ENCODE data around the gene ZNF438.
"Not testable (repeated sequence)": the region's sequence is repeated elsewhere in the genome, so short reads cannot be mapped to it uniquely, and the experiment has no call there.

The ZNF438 gene, protein sequence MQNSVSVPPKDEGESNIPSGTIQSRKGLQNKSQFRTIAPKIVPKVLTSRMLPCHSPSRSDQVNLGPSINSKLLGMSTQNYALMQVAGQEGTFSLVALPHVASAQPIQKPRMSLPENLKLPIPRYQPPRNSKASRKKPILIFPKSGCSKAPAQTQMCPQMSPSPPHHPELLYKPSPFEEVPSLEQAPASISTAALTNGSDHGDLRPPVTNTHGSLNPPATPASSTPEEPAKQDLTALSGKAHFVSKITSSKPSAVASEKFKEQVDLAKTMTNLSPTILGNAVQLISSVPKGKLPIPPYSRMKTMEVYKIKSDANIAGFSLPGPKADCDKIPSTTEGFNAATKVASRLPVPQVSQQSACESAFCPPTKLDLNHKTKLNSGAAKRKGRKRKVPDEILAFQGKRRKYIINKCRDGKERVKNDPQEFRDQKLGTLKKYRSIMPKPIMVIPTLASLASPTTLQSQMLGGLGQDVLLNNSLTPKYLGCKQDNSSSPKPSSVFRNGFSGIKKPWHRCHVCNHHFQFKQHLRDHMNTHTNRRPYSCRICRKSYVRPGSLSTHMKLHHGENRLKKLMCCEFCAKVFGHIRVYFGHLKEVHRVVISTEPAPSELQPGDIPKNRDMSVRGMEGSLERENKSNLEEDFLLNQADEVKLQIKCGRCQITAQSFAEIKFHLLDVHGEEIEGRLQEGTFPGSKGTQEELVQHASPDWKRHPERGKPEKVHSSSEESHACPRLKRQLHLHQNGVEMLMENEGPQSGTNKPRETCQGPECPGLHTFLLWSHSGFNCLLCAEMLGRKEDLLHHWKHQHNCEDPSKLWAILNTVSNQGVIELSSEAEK

DNA sequence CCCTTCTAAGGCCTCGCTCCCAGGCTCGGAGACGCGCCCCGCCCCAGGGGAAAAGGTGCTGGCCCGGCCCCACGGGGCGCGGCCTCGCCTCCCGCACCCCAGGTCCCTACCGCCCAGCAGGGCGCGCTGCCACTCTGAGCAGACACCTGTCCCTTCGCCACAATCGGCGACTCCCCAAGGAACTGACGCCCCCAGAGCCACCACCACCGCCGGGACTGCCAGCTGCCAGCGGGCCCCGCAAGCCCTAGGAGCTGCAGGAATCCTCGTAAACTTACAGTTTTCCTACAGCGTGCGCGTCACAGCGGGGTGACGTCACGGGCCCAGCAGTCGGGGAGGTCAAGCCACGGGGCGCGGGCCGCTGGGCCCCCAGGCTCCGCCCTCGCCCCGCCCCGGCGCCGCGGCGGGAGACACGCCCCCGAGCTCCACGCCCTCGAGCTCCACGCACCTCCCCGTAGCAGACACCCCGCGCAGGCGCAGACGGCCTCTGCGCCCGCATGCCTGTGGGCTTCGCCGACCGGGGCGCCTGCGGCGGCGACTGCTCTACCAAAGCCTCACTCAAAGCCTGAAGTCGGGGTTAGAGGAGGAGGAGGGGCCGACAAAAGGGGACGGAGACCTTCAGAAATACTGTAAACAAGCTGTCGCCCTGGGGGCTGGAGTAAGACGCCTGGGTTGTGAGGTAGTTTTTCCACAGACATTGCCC, at the start of gene ZNF438:
Gene ZNF438 (minus strand): TSS at position 308 of the 700 bp plus-strand sequence. CDS start 154,831 bp downstream, outside the sequence.
- DNase-seq: peak; percentile 95

DNA sequence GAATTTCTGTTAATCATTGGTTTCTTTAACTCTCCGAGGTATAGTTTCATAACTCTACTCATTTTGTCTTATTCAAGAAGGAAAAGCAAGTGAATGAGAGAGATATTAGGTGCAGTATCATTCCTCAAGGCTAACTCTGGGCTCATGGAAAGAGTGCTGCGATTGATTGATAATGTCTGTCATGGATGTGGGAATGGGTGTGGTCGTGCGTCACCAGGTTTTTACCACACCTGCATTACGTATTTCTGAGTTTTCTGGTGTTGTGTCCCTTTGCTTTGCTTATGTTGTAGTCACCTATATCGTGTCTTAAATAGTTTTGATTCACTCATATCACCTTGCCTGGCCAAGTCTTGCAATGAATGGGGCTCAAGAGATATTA, 44.9 kb upstream of the ZNF438 start:
- no peak for DNase-seq

DNA sequence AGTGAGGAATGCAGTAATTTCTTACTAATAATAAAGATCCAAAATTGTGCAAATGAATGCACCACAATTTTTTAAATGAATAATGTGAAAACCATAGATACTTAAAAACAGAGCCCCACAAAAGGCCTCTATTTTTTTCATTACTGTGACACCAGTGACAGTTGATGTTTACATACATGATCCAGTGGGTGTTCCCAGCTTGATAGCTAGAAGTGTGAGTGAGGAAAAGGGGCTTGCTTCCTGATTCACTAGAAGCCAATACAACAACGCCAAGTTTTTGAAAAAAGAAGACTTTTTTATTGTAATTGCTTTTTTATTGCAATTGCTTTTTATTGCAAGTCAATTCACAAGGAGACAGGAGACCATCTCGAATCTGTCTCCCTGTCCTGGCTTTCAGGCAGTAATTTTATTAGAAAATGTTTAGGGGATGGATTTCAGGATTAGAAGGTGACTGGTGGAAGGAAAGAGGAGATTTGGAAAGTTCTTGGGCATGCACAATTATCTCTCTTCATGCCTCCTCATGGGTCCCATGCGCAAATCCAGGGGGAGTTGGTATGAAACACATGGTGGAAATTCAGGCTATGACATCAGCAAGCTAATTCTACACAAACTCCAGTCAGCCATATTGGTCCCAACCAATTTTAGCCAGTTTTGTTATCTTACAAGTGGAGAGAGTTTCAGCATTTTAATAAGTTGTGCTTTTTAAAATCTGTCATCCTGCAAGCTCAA, 44.4 kb upstream of the ZNF438 start:
- no peak for DNase-seq

DNA sequence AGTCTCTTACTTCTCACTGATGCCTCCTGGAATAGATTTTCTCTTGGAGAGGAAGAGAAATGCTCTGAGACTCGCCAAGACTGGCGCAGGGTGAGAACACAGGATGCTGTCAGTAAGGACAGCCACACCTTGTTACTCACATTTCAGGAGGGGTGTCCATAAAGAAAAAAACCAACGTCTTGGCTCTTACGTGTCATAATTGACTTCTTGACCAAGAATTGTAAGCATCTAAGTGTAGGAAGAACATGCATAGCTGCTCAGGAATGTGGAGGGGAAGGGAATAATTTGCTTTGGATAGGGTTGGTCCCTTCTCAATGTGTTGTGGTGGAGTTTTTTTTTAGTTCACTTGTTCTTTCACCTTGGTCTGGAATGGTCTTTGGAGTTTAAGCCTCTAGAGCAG, 43.8 kb upstream of the ZNF438 start:
- peak; percentile 88 for DNase-seq

DNA sequence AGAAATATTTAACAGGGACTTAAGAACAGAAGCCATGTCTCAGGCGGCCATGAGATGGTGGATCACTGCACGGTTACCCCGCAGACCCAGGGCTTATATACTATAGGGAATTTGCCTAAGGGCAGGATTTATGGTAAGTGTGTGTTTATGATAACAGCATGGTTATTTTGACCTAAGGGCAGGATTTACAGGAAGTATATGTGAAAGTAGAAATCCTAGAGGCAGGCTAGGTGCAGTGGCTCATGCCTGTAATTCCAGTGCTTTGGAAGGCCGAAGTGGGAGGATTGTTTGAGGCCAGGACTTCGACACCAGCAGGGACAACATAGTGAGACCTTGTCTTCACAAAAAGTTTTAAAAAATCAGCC, 43.0 kb upstream of the ZNF438 start:
- no peak for DNase-seq

DNA sequence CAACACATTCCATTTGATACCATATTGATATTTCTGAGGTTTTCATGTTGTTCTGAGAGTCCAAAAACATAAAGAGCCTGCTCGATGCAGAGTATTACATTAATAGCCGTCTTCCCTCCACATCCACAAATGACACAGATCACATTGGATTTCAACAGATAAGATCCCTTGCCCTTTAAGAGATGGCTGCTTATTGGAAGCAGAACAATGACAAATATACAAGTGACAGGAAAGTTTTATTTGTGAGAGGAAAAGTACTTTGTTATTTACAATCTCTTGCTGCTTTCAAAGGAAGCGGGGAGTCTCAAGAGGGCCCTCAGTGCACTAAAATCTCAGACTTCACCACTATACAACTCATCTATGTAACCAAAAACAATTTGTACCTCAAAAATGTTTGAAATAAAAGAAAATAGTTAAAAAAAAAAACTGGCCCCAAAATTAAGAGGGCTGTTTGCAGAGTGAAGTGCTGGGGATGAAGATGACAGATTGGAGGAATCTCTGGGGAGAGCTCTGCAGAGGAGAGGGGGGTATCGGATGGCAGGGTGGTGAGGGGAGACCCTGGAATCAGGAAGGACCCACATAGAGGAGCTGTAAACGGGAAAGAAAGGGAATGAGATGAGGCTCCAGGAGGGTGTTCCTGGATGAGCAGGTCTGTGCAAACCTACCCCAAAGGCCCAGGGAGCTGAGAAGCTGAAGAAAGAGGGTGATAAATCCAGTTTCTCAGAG, 42.5 kb upstream of the ZNF438 start:
- no peak for DNase-seq

DNA sequence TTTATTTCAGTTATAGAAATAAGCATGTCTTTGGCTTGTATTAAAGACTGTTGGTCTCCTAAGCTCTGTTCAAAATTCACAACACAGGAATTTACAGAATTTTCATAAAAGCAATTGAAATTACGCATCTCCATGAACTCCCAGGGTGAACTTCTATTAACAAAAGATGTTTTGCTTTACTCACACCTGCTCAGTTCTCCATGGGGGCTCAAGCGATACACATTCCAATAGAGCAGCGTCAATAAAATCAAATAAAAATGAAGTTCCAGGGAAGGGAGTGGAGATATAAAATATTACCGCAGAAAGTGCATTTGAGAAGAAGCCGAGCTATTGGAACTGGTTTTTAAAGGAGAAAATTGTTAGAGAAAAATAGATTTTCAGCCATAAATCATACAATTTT, 41.5 kb upstream of the ZNF438 start:
- DNase-seq: no peak

DNA sequence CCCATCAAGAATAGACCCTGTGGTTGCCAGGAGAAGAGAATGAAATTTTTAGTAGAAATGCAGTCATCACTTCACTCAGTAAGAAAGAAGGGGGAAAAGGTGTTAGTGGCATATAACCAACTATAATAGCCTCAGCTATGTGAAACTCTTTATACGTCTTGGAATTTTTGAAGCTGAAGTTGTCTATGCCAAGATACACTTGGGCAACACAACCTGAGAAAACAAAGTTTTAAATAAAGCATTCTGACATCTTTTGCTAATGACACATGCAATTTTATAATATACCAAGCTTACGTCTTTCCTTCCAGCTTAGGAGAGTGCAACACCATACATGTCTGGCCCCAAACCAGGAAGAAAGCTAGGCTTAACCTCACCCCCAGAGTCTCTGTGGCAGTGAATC, 40.8 kb upstream of the ZNF438 start:
- no peak for DNase-seq

DNA sequence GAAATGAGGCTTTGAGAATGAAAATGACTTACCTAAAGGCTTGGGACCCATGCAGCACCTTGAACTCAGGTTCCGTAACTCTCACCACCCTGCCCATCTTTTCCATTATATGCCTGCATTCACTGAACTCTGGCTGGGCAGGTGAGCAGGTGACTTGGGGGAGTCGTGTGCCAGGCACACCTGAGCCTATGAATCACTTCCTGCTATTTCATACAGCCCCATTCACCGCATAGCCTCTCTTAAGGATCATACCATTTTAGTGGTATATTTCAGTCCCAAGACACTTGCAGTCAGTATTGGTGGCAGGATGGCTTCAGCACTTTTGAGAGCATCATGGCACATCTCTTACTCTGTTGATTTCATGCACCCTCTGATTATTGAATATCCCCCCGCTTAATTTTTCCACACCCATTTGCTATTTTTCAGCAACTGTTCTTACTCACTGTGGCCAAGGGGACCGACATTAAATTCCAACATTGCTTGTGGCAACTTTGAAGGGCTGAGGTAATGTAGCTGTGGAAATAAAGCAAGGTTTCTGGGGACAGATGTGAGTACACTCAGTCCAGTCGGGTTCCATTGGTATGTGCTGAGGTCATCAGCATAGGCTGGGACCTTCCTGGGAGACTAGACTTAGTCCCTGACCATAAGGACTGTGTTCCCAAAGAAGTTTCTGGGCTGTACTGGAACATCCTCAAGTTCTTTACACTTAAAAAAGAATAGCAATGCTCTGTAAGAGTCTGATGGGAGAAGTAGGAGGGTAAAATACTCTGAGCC, 39.8 kb upstream of the ZNF438 start:
- DNase-seq: peak; percentile 77

DNA sequence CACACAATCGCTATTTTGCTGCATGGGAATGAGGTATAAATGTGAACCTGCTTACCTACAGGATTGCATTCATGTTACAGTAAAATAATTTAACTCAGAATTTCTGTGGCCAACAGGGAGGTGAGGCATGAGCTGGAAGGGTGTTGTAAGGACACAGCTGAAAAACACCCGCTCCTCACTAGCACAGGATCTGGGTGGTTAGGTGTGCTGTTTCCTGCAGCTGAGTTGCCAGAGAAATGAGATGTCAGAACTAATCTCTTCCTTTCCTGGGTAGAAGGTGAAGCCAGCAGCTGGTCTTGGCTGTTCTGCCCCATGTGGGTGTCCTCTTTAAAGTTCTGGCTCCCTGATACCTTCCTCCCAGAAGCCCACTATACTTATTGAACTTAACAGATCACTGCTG, 39.0 kb upstream of the ZNF438 start:
- DNase-seq: no peak

DNA sequence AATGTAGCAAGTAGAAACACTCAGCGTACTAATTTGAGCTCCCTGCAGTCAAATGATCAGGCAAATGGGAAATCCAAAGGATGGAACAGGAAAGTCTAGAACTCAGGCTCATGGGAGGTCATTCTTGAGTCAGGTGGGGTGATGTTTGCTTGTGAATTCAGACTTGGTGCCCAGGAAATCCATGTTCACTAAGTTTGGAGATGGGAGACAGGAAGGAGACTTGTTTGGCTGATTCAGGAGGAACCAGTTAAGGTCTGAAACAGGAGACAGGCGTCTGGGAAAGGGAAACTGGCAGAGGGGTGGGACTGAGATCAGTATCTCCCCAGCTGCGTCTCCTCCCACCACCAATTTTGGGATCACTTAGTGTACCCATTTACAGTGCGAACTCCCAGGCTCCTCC, 38.4 kb upstream of the ZNF438 start:
- no peak for DNase-seq

DNA sequence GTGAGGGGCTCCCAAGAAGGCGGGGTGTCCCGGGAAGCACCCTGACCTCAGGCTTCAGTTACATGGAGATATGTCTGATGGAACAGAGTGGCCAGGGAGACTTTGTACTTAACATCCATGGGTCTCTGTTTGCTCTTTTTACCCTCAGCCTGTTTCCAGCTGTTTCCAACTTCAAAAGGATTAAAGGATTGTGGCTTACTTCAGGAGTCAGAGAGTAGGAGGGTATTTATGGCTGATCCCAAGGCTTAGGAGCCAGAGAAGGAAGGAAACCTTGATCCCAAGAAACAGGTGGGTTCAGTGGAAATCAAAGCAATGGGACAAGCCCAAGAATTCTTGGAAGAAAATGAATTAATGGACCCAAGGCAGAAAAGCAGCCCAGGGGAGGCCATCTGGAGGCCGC, 37.7 kb upstream of the ZNF438 start:
- DNase-seq: no peak

DNA sequence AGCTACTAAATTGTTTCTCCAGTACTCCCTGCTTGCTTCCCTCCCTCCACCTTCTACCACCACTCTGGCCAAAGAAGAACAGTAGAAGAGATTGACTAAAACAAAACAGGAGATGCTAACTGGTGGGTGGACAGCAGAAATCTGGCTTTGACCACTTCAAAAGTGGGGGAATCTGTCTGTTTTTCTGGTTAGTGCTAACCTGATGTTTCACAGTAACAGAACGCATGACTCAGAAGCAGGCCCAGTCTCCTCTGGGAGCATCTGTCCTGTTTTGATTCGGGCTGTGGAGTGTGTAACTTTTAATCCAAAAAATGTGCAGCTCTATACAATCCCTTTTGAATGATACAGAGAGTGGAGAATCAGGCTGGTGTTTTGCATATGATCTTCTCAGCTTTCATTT, 32.7 kb upstream of the ZNF438 start:
- DNase-seq: peak; percentile 48

DNA sequence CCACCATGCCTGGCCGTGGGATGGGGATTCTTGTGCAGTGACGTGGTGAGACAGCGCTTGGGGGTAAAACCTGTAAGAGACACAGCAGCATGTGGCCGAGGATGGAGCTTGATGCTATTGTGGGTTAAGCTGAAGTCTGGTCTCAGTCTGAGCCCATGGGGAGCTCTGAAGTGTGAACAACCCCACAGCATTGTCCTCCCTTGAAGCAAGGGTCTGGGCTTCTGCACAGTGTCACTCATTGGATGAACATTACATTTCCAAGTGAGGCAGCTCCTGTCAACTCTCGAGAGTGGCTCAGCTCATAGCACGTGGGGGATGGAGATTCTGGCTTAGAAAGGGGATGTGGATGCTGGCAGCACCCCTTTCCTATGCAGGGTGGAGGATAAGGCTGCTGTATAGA, 32.2 kb upstream of the ZNF438 start:
- no peak for DNase-seq

DNA sequence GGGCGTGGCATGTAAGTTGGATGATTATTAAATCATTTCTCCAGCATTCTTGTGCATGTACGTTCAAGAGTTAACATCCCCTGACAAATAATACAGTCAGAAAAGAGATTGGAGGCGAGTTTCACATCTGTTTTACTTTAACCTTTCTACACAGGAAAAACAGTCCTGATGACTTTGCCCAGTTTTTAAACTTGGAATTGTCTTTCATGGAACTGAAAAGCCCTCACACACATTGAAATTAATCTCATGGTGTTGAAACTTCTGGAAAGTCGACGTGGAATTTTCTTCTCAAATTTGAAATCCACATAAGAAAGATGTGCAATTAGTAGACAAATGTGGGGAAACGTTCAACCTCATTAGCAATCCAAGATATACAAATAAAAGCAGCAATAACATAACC, 31.2 kb upstream of the ZNF438 start:
- no peak for DNase-seq

DNA sequence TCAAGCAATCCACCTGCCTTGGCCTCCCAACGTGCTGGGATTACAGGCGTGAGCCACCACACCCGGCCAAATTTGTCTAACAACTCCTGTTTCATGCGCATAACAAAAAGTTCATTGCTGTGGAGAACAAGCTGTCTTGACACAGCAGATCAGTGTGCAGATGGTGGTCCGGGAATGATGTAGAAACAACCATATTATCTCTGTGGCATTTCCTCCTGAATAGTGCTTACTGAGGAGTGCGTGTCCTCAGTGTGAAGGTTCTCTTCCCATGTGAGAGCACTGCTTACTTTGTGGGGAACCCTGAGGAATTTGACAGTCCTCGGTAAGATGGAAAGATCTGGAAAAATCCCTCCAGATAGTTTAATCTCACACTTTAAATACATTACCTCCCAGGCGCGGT, 30.3 kb upstream of the ZNF438 start:
- DNase-seq: no peak

DNA sequence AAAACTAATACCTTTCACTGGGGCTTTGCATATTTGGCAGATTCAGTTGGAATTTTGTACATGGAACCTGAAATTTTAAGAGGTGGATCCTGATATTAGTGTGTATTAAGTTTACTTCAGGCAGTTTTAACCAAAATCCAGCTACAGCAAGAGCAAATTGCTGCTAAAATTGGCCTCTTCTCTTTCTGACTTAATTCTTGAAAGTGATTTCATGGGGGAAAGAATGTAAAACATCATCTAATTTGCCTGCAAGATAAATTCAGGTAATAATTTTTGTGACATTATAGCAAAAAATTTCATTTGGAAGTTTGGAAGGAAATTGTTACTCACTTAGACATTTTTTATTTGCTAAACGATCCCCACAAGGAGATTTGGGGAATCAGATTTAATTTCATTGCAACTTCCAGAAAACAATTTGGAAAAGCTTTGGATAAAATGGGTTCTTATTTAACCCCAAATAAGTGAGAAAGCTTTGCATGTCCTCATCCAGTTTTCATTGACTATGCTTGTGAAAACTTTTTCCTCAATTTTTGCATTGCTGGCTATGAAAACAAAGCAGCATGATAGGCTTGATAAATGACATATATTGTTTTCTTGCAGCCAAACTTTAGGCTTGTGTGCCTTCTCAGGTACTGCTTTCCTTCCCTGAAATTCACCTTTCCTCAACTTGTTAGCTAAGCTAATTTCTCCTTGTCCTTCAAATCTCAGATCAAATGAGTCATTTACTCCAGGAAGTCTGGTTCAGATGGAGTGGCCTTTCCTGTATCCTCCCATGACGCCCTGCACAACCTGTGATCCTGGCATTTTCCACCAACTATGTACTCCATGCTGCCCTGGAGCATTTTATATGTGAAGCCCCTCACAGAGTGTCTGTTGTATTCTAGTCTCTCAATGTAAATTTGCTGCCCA, 27.4 kb upstream of the ZNF438 start:
- no peak for DNase-seq

DNA sequence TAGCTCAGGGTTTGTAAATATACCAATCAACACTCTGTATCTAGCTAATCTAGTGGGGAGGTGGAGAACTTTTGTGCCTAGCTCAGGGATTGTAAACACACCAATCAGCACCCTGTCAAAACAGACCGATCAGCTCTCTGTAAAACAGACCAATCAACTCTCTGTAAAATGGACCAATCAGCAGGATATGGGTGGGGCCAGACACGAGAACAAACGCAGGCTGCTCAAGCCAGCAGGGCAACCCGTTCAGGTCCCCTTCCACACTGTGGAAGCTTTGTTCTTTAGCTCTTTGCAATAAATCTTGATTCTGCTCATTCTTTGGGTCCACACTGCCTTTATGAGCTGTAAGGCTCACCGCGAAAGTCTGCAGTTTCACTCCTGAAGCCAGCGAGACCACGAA, 25.0 kb upstream of the ZNF438 start:
- DNase-seq: not testable (repeated sequence)

DNA sequence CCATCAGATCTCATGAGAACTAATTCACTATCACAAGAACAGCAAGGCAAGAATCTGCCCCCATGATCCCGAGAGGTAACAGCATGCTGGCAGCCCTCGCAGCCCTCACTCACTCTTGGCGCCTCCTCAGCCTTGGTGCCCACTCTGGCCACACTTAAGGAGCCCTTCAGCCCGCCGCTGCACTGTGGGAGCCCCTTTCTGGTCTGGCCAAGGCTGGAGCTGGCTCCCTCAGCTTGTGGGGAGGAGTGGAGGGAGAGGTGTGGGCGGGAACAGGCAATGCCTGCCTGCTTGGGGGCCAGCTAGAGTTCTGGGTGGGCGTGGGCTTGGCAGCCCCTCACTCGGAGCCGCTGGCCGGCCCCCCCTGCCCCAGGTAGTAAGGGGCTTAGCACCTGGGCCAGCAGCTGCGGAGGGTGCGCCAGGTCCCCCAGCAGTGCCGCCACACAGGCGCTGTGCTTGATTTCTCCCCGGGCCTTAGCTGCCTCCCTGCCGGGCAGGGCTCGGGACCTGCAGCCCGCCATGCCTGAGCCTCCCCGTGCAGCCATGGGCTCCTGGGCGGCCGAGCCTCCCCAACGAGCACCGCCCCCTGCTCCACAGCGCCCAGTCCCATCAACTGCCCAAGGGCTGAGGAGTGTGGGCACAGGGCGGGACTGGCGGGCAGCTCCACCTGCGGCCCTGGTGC, 24.0 kb upstream of the ZNF438 start:
- no peak for DNase-seq

DNA sequence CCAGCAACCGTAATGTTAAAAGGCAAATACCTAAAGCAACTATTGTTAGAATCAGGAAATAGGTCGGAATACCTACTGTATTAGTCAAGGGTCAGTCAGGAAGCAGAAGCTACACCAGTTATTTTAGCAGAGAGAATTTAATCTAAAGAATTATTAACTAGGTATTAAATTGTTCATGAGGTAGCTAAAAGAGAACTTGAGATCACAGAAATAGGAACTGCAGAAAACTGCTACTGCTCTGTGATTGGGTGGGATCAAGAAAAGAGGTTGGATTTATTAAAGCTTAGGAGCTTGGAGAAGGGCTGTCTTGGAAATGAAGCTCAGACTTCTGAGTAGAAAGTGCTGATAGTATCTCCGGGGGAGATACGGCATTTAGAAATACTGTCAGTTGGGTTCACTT, 20.0 kb upstream of the ZNF438 start:
- DNase-seq: peak; percentile 35
